Measurements from ENCODE around the gene SLC5A9.
A peak's percentile ranks its signal among the peaks of the same experiment; 100 is the strongest.
"Not testable (repeated sequence)": the region's sequence is repeated elsewhere in the genome, so short reads cannot be mapped to it uniquely, and the experiment has no call there.

The SLC5A9 gene

GRCh38 chr1:48246727-48247126 is 24.2 kb downstream of the SLC5A9 start:
- DNase-seq: peak; percentile 33

GRCh38 chr1:48248356-48248755 is 25.8 kb downstream of the SLC5A9 start:
- no peak for DNase-seq

- no peak for DNase-seq
Measured at GRCh38 chr1:48249868-48250267, 27.4 kb downstream of the SLC5A9 start.

GRCh38 chr1:48250572-48250971 is 28.1 kb downstream of the SLC5A9 start:
- DNase-seq: no peak

GRCh38 chr1:48251323-48251722 is 28.8 kb downstream of the SLC5A9 start:
- no peak for DNase-seq

- no peak for DNase-seq
Measured at GRCh38 chr1:48251821-48252220, 29.3 kb downstream of the SLC5A9 start.

- no peak for DNase-seq
Measured at GRCh38 chr1:48254254-48254653, 31.7 kb downstream of the SLC5A9 start.

- DNase-seq: no peak
Measured at GRCh38 chr1:48258106-48258505, 35.6 kb downstream of the SLC5A9 start.

- DNase-seq: no peak
Measured at GRCh38 chr1:48261881-48262400, 39.4 kb downstream of the SLC5A9 start.

GRCh38 chr1:48263041-48263440 is 40.5 kb downstream of the SLC5A9 start:
- no peak for DNase-seq

GRCh38 chr1:48266576-48266975 is 44.1 kb downstream of the SLC5A9 start:
- no peak for DNase-seq

GRCh38 chr1:48277437-48277836 is 54.9 kb downstream of the SLC5A9 start:
- not testable (repeated sequence) for DNase-seq

GRCh38 chr1:48282329-48282728 is 59.8 kb downstream of the SLC5A9 start:
- not testable (repeated sequence) for DNase-seq

- DNase-seq: not testable (repeated sequence)
Measured at GRCh38 chr1:48284696-48285420, 62.3 kb downstream of the SLC5A9 start.

- DNase-seq: no peak
Measured at GRCh38 chr1:48285525-48285924, 63.0 kb downstream of the SLC5A9 start.

- DNase-seq: no peak
Measured at GRCh38 chr1:48291421-48291820, 68.9 kb downstream of the SLC5A9 start.

GRCh38 chr1:48292706-48293105 is 70.2 kb downstream of the SLC5A9 start:
- no peak for DNase-seq

GRCh38 chr1:48294094-48294493 is 71.6 kb downstream of the SLC5A9 start:
- not testable (repeated sequence) for DNase-seq

- no peak for DNase-seq
Measured at GRCh38 chr1:48294656-48295055, 72.1 kb downstream of the SLC5A9 start.

Measured in NCI-H1092 treated with DMSO at 0.1 percent for 48 hours (cell line).